Activated B cell treated with CpG ODN at 0.5 μM for 24 hours (primary cell): ENCODE results near the gene CST5. TPM values are rescaled to one million over a fixed set of nuclear protein-coding genes. Genes with fewer than 3 reads are reported as not detected.
"Not testable (repeated sequence)": the region's sequence is repeated elsewhere in the genome, so short reads cannot be mapped to it uniquely, and the experiment has no call there.

Experiments used
- ATAC-seq: fragments of 200-7000 bp; cut with Tn5 transposase; one replicate; pipeline ENCODE4 v1.10.0; 2021; ENCODE audit warnings: low read depth, mild to moderate bottlenecking, moderate library complexity
- CTCF ChIA-PET: fragments of 350-600 bp; sonication (Branson Sonifier 250); formaldehyde crosslinking; loops from one replicate; lab custom pipeline; 2021; ENCODE audit warnings: antibody characterized with exemption; lab: Charles Lee
- POLR2A ChIA-PET: fragments of 350-600 bp; sonication (Branson Sonifier 250); formaldehyde crosslinking; loops from one replicate; lab custom pipeline; 2021; ENCODE audit warnings: antibody characterized with exemption; lab: Charles Lee
- DNase-seq: peaks from one replicate; pipeline ENCODE4 v3.0.0; 2022
- H3K27ac Mint-ChIP-seq: one replicate; pipeline ENCODE4 v1.8.0; 2020; ENCODE audit warnings: mixed read lengths
- H3K27me3 Mint-ChIP-seq: one replicate; pipeline ENCODE4 v1.8.0; 2021; ENCODE audit warnings: mixed read lengths
- H3K36me3 Mint-ChIP-seq: one replicate; pipeline ENCODE4 v1.8.0; 2021; ENCODE audit warnings: low read depth, mixed read lengths
- H3K4me1 Mint-ChIP-seq: one replicate; pipeline ENCODE4 v1.8.0; 2021; ENCODE audit warnings: mixed read lengths
- H3K4me3 Mint-ChIP-seq: one replicate; pipeline ENCODE4 v1.8.0; 2020; ENCODE audit warnings: mild to moderate bottlenecking, mixed read lengths
- H3K9me3 Mint-ChIP-seq: one replicate; pipeline ENCODE4 v1.8.0; 2020; ENCODE audit warnings: mixed read lengths
- CTCF ChIP-seq: fragments of 200-600 bp; IDR thresholded peaks from one replicate; pipeline ENCODE4 v1.8.0; 2022; ENCODE audit warnings: antibody characterized with exemption, mild to moderate bottlenecking
- intact Hi-C: fragments of 100-400 bp; cut with micrococcal nuclease; formaldehyde crosslinking; loops from one replicate; pipeline ENCODE4 v1.15.1; 2024
- total RNA-seq: library from RNA; stranded (reverse); gene quantifications from 2 replicates; pipeline ENCODE4 v1.2.3, GENCODE V29; 2022

Gene CST5
- total RNA-seq, 1 donor from 2014 or later = not detected

- CTCF ChIA-PET = no interaction called here
- intact Hi-C loops = no loop called here
- no peak overlapping the region for H3K27ac Mint-ChIP-seq
- DNase-seq = no peak
- no peaks in the 10 kb centered on the region for H3K27me3 Mint-ChIP-seq
- H3K36me3 Mint-ChIP-seq = no peaks in the 10 kb centered on the region
- no peak overlapping the region for H3K4me3 Mint-ChIP-seq
- POLR2A ChIA-PET = no interaction called here
- peaks cover 18% of the 10 kb centered on the region for H3K9me3 Mint-ChIP-seq
- TF ChIP-seq CTCF = no peak
- no peak for ATAC-seq
- no peaks in the 10 kb centered on the region for H3K4me1 Mint-ChIP-seq
Observed at GRCh38 chr20:23910210-23910609, 30.7 kb upstream of the CST5 start.

- ChIA-PET CTCF (no interaction called here), POLR2A (no interaction called here)
- H3K9me3 Mint-ChIP-seq = peaks cover 18% of the 10 kb centered on the region
- no peak overlapping the region for H3K4me3 Mint-ChIP-seq
- no peak for TF ChIP-seq CTCF
- no peaks in the 10 kb centered on the region for H3K27me3 Mint-ChIP-seq
- no peak overlapping the region for H3K27ac Mint-ChIP-seq
- H3K36me3 Mint-ChIP-seq = no peaks in the 10 kb centered on the region
- intact Hi-C loops = no loop called here
- no peak for DNase-seq
- no peak for ATAC-seq
- H3K4me1 Mint-ChIP-seq = no peaks in the 10 kb centered on the region
Observed at GRCh38 chr20:23909390-23909789, 29.8 kb upstream of the CST5 start.

- Mint-ChIP-seq H3K27me3 (no peaks in the 10 kb centered on the region), H3K9me3 (peaks cover 23% of the 10 kb centered on the region), H3K36me3 (no peaks in the 10 kb centered on the region), H3K4me1 (no peaks in the 10 kb centered on the region), H3K27ac (no peak overlapping the region), H3K4me3 (no peak overlapping the region)
- CTCF ChIA-PET = no interaction called here
- no peak for DNase-seq
- POLR2A ChIA-PET = no interaction called here
- no peak for ATAC-seq
- intact Hi-C loops = no loop called here
- TF ChIP-seq CTCF = no peak
Observed at GRCh38 chr20:23907579-23907978, 28.0 kb upstream of the CST5 start.

- DNase-seq, intact Hi-C loops, H3K4me3 Mint-ChIP-seq, CTCF ChIA-PET, H3K27me3 Mint-ChIP-seq, H3K36me3 Mint-ChIP-seq, H3K27ac Mint-ChIP-seq, POLR2A ChIA-PET, ATAC-seq, H3K4me1 Mint-ChIP-seq: not testable (repeated sequence)
- peaks cover 14% of the 10 kb centered on the region for H3K9me3 Mint-ChIP-seq
Observed at GRCh38 chr20:23902396-23902795, 22.8 kb upstream of the CST5 start.

- POLR2A ChIA-PET = not testable (repeated sequence)
Observed at GRCh38 chr20:23890867-23891266, 11.3 kb upstream of the CST5 start.

GRCh38 chr20:23889775-23890187 lies 10.2 kb upstream of the CST5 start:
- Mint-ChIP-seq H3K27ac (no peak overlapping the region), H3K9me3 (no peaks in the 10 kb centered on the region), H3K27me3 (no peaks in the 10 kb centered on the region), H3K4me1 (no peaks in the 10 kb centered on the region), H3K4me3 (no peak overlapping the region), H3K36me3 (no peaks in the 10 kb centered on the region)
- ChIA-PET POLR2A (no interaction called here), CTCF (no interaction called here)
- intact Hi-C loops = no loop called here
- no peak for TF ChIP-seq CTCF
- DNase-seq (no peak), ATAC-seq (peak; percentile 25)

More at GRCh38 chr20:23890867-23891266, 11.3 kb upstream of the CST5 start:
- H3K27ac Mint-ChIP-seq, H3K4me3 Mint-ChIP-seq, H3K4me1 Mint-ChIP-seq, intact Hi-C loops, H3K27me3 Mint-ChIP-seq, CTCF ChIA-PET, H3K36me3 Mint-ChIP-seq, H3K9me3 Mint-ChIP-seq, DNase-seq, ATAC-seq: not testable (repeated sequence)
